H1 (cell line): ENCODE measurements around the gene KCNJ10. TPM values are rescaled to one million over a fixed set of nuclear protein-coding genes. Genes with fewer than 3 reads are reported as not detected.

Experiments
- CTCF ChIA-PET: fragments of 300-600 bp; sonication (Branson Sonifier 250); formaldehyde crosslinking; loops from one replicate; lab custom pipeline; 2021; ENCODE audit not compliant: partially characterized antibody; lab: Charles Lee
- POLR2A ChIA-PET: fragments of 300-600 bp; sonication (Branson Sonifier 250); formaldehyde crosslinking; loops from one replicate; lab custom pipeline; 2021; ENCODE audit warnings: inconsistent platforms; ENCODE audit not compliant: partially characterized antibody; lab: Charles Lee
- DNase-seq, 2 experiments: peaks; one replicate each; pipeline versions ENCODE4 v3.0.0 to v3.0.0-alpha.2; 2010 to 2022; ENCODE audit warnings: low spot score in 2 of 2, low read depth in 1 of 2, mixed read lengths in 1 of 2
- FAIRE-seq: peaks from 2 replicates; lab custom pipeline; 2011; peaks lifted over from hg19 to GRCh38; lab: Jason Lieb, UNC
- H2AFZ ChIP-seq: 2 replicates; pipeline ENCODE4 v1.8.1; 2012; ENCODE audit warnings: low read length, inconsistent platforms
- H2AK5ac ChIP-seq: 2 replicates; pipeline ENCODE4 v1.6.1; 2013; ENCODE audit warnings: low read depth, low read length
- H2BK120ac ChIP-seq: replicated peaks from 2 replicates; pipeline ENCODE3; 2013; ENCODE audit warnings: low read depth, low read length, inconsistent platforms
- H2BK12ac ChIP-seq: 2 replicates; pipeline ENCODE4 v1.6.1; 2013; ENCODE audit warnings: low read depth, low read length
- H2BK15ac ChIP-seq: 2 replicates; pipeline ENCODE4 v1.6.1; 2013; ENCODE audit warnings: low read length
- H2BK20ac ChIP-seq: 2 replicates; pipeline ENCODE4 v1.6.1; 2013; ENCODE audit warnings: low read length
- H2BK5ac ChIP-seq: 2 replicates; pipeline ENCODE4 v1.6.1; 2013; ENCODE audit warnings: low read depth, low read length
- H3K14ac ChIP-seq: 2 replicates; pipeline ENCODE4 v1.6.1; 2013; ENCODE audit warnings: inconsistent platforms; ENCODE audit not compliant: insufficient read length
- H3K18ac ChIP-seq: 2 replicates; pipeline ENCODE4 v1.6.1; 2013; ENCODE audit warnings: low read length; ENCODE audit errors: extremely low read depth
- H3K23ac ChIP-seq: 2 replicates; pipeline ENCODE4 v1.6.1; 2013; ENCODE audit warnings: inconsistent platforms; ENCODE audit not compliant: insufficient read length
- H3K23me2 ChIP-seq: 2 replicates; pipeline ENCODE4 v1.6.1; 2013; ENCODE audit warnings: low read depth, low read length
- H3K27ac ChIP-seq: 2 replicates; pipeline ENCODE4 v1.6.1; 2011; ENCODE audit warnings: low read depth, low read length, inconsistent platforms
- H3K27me3 ChIP-seq, 4 experiments: replicated peaks in 1 of 4; 1 replicate in 1 of 4; 2 replicates in 3 of 4; pipeline versions ENCODE4 v1.6.1 to v1.8.1; 2011 to 2013; ENCODE audit warnings: low read length in 3 of 4, mild to moderate bottlenecking in 3 of 4, inconsistent platforms in 2 of 4, mixed read lengths in 2 of 4, moderate library complexity in 1 of 4; ENCODE audit not compliant: control insufficient read depth in 3 of 4, insufficient read depth in 3 of 4; ENCODE audit errors: extremely low read depth in 1 of 4
- H3K36me3 ChIP-seq, 4 experiments: 2 replicates each; pipeline versions ENCODE4 v1.6.1 to v1.8.1; 2011 to 2013; ENCODE audit warnings: mild to moderate bottlenecking in 4 of 4, low read length in 3 of 4, moderate library complexity in 2 of 4, control low read depth in 1 of 4, inconsistent platforms in 1 of 4; ENCODE audit not compliant: insufficient read depth in 4 of 4, control insufficient read depth in 2 of 4
- H3K4ac ChIP-seq: replicated peaks from 2 replicates; pipeline ENCODE3; 2013; ENCODE audit warnings: low read length, low read depth, mixed read lengths, inconsistent platforms; ENCODE audit not compliant: insufficient read length
- H3K4me1 ChIP-seq, 4 experiments: replicated peaks in 1 of 4; 1 replicate in 1 of 4; 2 replicates in 3 of 4; pipeline versions ENCODE4 v1.6.1 to v1.8.1; 2011 to 2013; ENCODE audit warnings: low read length in 3 of 4, inconsistent platforms in 2 of 4, mixed read lengths in 1 of 4; ENCODE audit not compliant: insufficient read depth in 4 of 4, control insufficient read depth in 3 of 4
- H3K4me2 ChIP-seq, 2 experiments: 2 replicates each; pipeline versions ENCODE4 v1.6.1 to v1.8.1; 2011 to 2013; ENCODE audit warnings: low read depth in 2 of 2, low read length in 2 of 2, control low read depth in 1 of 2, inconsistent platforms in 1 of 2, mild to moderate bottlenecking in 1 of 2; ENCODE audit not compliant: insufficient read depth in 1 of 2
- H3K4me3 ChIP-seq, 4 experiments: fragments of 200-600, 300-600 bp in 1 of 4; sonication (generic), shearing (Covaris generic), sonication (Bioruptor Twin) in 1 of 4; 2 replicates each; pipeline versions ENCODE4 v1.5.1 to v1.8.1; 2011 to 2016; ENCODE audit warnings: low read length in 4 of 4, low read depth in 3 of 4, control low read depth in 2 of 4, inconsistent platforms in 2 of 4, mild to moderate bottlenecking in 2 of 4, mixed read lengths in 1 of 4, moderate library complexity in 1 of 4; ENCODE audit not compliant: insufficient read depth in 2 of 4; ENCODE audit errors: extremely low read depth in 1 of 4
- H3K56ac ChIP-seq: replicated peaks from 2 replicates; pipeline ENCODE3; 2013; ENCODE audit warnings: low read depth, mild to moderate bottlenecking, mixed read lengths, low read length, inconsistent platforms; ENCODE audit not compliant: insufficient read length
- H3K79me1 ChIP-seq: 2 replicates; pipeline ENCODE4 v1.6.1; 2013; ENCODE audit warnings: low read depth, low read length, control low read depth
- H3K79me2 ChIP-seq, 2 experiments: 2 replicates each; pipeline versions ENCODE4 v1.6.1 to v1.8.1; 2012 to 2013; ENCODE audit warnings: low read length in 2 of 2, mild to moderate bottlenecking in 2 of 2, inconsistent platforms in 1 of 2; ENCODE audit not compliant: insufficient read depth in 2 of 2, control insufficient read depth in 1 of 2
- H3K9ac ChIP-seq, 4 experiments: replicated peaks in 1 of 4; 1 replicate in 1 of 4; 2 replicates in 3 of 4; pipeline versions ENCODE4 v1.6.1 to v1.8.1; 2011 to 2013; ENCODE audit warnings: low read depth in 3 of 4, low read length in 3 of 4, control low read depth in 2 of 4, mild to moderate bottlenecking in 2 of 4, moderate library complexity in 2 of 4, inconsistent platforms in 1 of 4; ENCODE audit errors: extremely low read depth in 1 of 4
- H3K9me3 ChIP-seq, 2 experiments: 2 replicates each; pipeline versions ENCODE4 v1.6.1 to v1.8.1; 2012 to 2013; ENCODE audit warnings: mild to moderate bottlenecking in 2 of 2, moderate library complexity in 2 of 2, control low read depth in 1 of 2, inconsistent platforms in 1 of 2, low read depth in 1 of 2, low read length in 1 of 2, mixed read lengths in 1 of 2; ENCODE audit not compliant: insufficient read depth in 2 of 2
- H4K20me1 ChIP-seq, 2 experiments: replicated peaks in 1 of 2; 2 replicates each; pipeline versions ENCODE3 to v1.8.1; 2011 to 2013; ENCODE audit warnings: inconsistent platforms in 2 of 2, low read length in 2 of 2, mild to moderate bottlenecking in 1 of 2; ENCODE audit not compliant: insufficient read depth in 2 of 2, control insufficient read depth in 1 of 2
- H4K5ac ChIP-seq: 2 replicates; pipeline ENCODE4 v1.6.1; 2013; ENCODE audit warnings: low read length, low read depth, mixed read lengths, inconsistent platforms; ENCODE audit not compliant: insufficient read length
- H4K8ac ChIP-seq: 2 replicates; pipeline ENCODE4 v1.8.0; 2013; ENCODE audit warnings: mild to moderate bottlenecking, moderate library complexity, low read length, inconsistent platforms; ENCODE audit not compliant: insufficient read depth; ENCODE audit errors: extremely low read depth
- H4K91ac ChIP-seq: replicated peaks from 2 replicates; pipeline ENCODE3; 2013; ENCODE audit warnings: low read length, mixed read lengths, inconsistent platforms; ENCODE audit not compliant: insufficient read length
- ATF3 ChIP-seq: IDR thresholded peaks from 2 replicates; pipeline ENCODE4 v1.6.1; 2011; ENCODE audit warnings: low read depth, mild to moderate bottlenecking, low read length; ENCODE audit not compliant: insufficient read depth
- BRCA1 ChIP-seq: IDR thresholded peaks from 2 replicates; pipeline ENCODE4 v1.6.1; 2012; ENCODE audit warnings: low read depth, low read length, improper control_type of control experiment
- E2F6 ChIP-seq: IDR thresholded peaks from 2 replicates; pipeline ENCODE4 v1.6.1; 2012; ENCODE audit warnings: inconsistent platforms
- EZH2 ChIP-seq: fragments of 200-600 bp; sonication (generic); IDR thresholded peaks from 2 replicates; pipeline ENCODE4 v1.7.1; 2012; ENCODE audit warnings: low read depth, mild to moderate bottlenecking, moderate library complexity, low read length, inconsistent platforms; ENCODE audit not compliant: severe bottlenecking
- GABPA ChIP-seq: IDR thresholded peaks from 2 replicates; pipeline ENCODE4 v1.6.1; 2011; ENCODE audit warnings: mild to moderate bottlenecking, low read length, moderate library complexity, borderline replicate concordance; ENCODE audit not compliant: insufficient read depth
- MAX ChIP-seq: IDR thresholded peaks from 2 replicates; pipeline ENCODE4 v1.6.1; 2012; ENCODE audit warnings: inconsistent platforms
- NANOG ChIP-seq: IDR thresholded peaks from 2 replicates; pipeline ENCODE4 v1.6.1; 2011; ENCODE audit warnings: low read length, low read depth, mild to moderate bottlenecking, inconsistent platforms; ENCODE audit not compliant: insufficient read depth, poor library complexity, severe bottlenecking
- PHF8 ChIP-seq: fragments of 200-600 bp; sonication (generic); conservative IDR thresholded peaks from 2 replicates; pipeline ENCODE4 v1.7.1; 2012; ENCODE audit warnings: low read depth, mild to moderate bottlenecking, inconsistent platforms, low read length, moderate library complexity
- TEAD4 ChIP-seq: IDR thresholded peaks from 2 replicates; pipeline ENCODE4 v1.6.1; 2012; ENCODE audit warnings: low read depth, low read length, inconsistent platforms, mixed read lengths
- WGBS, 2 experiments: shearing (Covaris generic) in 1 of 2; methylation state at CpG; one replicate each; pipeline versions ENCODE4 v1.1.6 to v1.1.7; 2013 to 2015; ENCODE audit warnings: low lambda C conversion rate in 2 of 2, mixed read lengths in 2 of 2, inconsistent platforms in 1 of 2, low coverage in 1 of 2, missing lambda C conversion rate in 1 of 2; ENCODE audit not compliant: insufficient replicate concordance in 2 of 2, insufficient coverage in 1 of 2, insufficient read length in 1 of 2; ENCODE audit errors: extremely low coverage in 1 of 2, missing lambda C conversion rate in 1 of 2; 5-methylcytosine and 5-hydroxymethylcytosine counted together
- polyA plus RNA-seq, 7 experiments: library from polyadenylated mRNA; depleted of rRNA in 3 of 7; stranded (reverse) in 5 of 7; unstranded in 2 of 7; fragments of >200 nt in 5 of 7; fragments of 200-250 nt in 2 of 7; gene quantifications; 1 replicate in 5 of 7; 2 replicates in 1 of 7; 4 replicates in 1 of 7; pipeline versions ENCODE4 v1.2.1 to v1.2.3, GENCODE V29; 2011 to 2013; ENCODE audit warnings: missing spikeins in 2 of 7, mixed read lengths in 2 of 7
- total RNA-seq: library from RNA; stranded (reverse); fragmentation: NEBNext Ultra II Directional; extraction: Animal tissue kit (Norgen Biotek cat#: 25700); gene quantifications from 2 replicates; pipeline ENCODE4 v1.2.1, GENCODE V29; 2021

Gene KCNJ10
- total and polyA plus RNA-seq, 2 of the 8 experiments (the other 6 are each of a cell fraction or from before 2014, with no cell fraction given), result 1.7 to 2.4 TPM

GRCh38 chr1:159978107-159978398 is 91.9 kb downstream of the KCNJ10 start:
- H3K56ac ChIP-seq, result no peak overlapping the region
- H2BK15ac ChIP-seq, result no peak overlapping the region
- no peak overlapping the region for H2BK5ac ChIP-seq
- H3K9ac ChIP-seq, result no peak overlapping the region
- no peak overlapping the region for H3K18ac ChIP-seq
- H3K4me3 ChIP-seq, result no peak overlapping the region
- H3K4me1 ChIP-seq, result no peaks in the 10 kb centered on the region
- no peak overlapping the region for H3K14ac ChIP-seq
- H3K27ac ChIP-seq, result no peak overlapping the region
- ChIA-PET CTCF (interaction anchor here (1.0 to 1.5 kb wide), 2 partner anchors 8 to 30 kb away, joined by 3 to 4 read pairs; no protein-coding TSS in a partner anchor), POLR2A (no interaction called here)
- 89% methylated on average over 2 of the region's 2 CpGs; no CpG with 5 or more reads in 1 of the 2 experiments for WGBS, 2 experiments
- H2AK5ac ChIP-seq, result no peak overlapping the region
- H3K79me2 ChIP-seq, result no peaks in the 10 kb centered on the region
- peaks cover 0 to 3% (median under 1%) of the 10 kb centered on the region in 4 experiments; a peak in 1 of 7 replicates for H3K27me3 ChIP-seq
- no peaks in the 10 kb centered on the region for H3K9me3 ChIP-seq
- H3K36me3 ChIP-seq, result no peaks in the 10 kb centered on the region
- H2AFZ ChIP-seq, result no peak overlapping the region
- no peaks in the 10 kb centered on the region for H3K79me1 ChIP-seq
- no peak overlapping the region for H3K4me2 ChIP-seq
- H4K8ac ChIP-seq, result no peak overlapping the region
- no peak overlapping the region for H2BK20ac ChIP-seq
- no peak for FAIRE-seq
- no peak overlapping the region for H4K5ac ChIP-seq
- no peak overlapping the region for H4K91ac ChIP-seq
- H2BK12ac ChIP-seq, result no peak overlapping the region
- H3K23me2 ChIP-seq, result no peaks in the 10 kb centered on the region
- H3K23ac ChIP-seq, result no peak overlapping the region
- DNase-seq, result no peak
- no peaks in the 10 kb centered on the region for H4K20me1 ChIP-seq
- no peak overlapping the region for H3K4ac ChIP-seq
- no peak overlapping the region for H2BK120ac ChIP-seq
- TF ChIP-seq MAX, result no peak
- TF ChIP-seq ATF3, result no peak
- TF ChIP-seq GABPA, result no peak
- no peak for TF ChIP-seq EZH2
- TF ChIP-seq BRCA1, result no peak
- no peak for TF ChIP-seq PHF8
- no peak for TF ChIP-seq TEAD4
- TF ChIP-seq NANOG, result no peak
- no peak for TF ChIP-seq E2F6
